ENCODE measurements around the gene FAM168B.

The FAM168B gene

GRCh38 chr2:131015764-131016163 is 77.5 kb downstream of the FAM168B start:
- no peak overlapping the region for H4K12ac ChIP-seq (ENCODE audit: low read depth, low read length)
- H3K27ac ChIP-seq (ENCODE audit: low read depth, low read length): no peak overlapping the region
- no CpG with 5 or more reads among the region's 11 CpGs for WGBS (ENCODE audit: extremely low coverage, insufficient coverage, insufficient read length)
- H3K18ac ChIP-seq (ENCODE audit: low read length): no peak overlapping the region
- H3K4me2 ChIP-seq (ENCODE audit: low read length): no peak overlapping the region
- no peaks in the 10 kb centered on the region for H3K79me1 ChIP-seq (ENCODE audit: low read length)
- no peak overlapping the region for H2AK5ac ChIP-seq (ENCODE audit: low read length)
- no peaks in the 10 kb centered on the region for H3K36me3 ChIP-seq (ENCODE audit: control insufficient read depth in 1 of 2, insufficient read depth in 2 of 2, low read length in 2 of 2)
- DNase-seq: no peak
- H3K9me3 ChIP-seq (ENCODE audit: insufficient read depth, low read depth, low read length): no peaks in the 10 kb centered on the region
- H2BK120ac ChIP-seq (ENCODE audit: insufficient read depth, low read length, poor library complexity): no peak overlapping the region
- H2BK5ac ChIP-seq (ENCODE audit: low read depth, low read length, poor library complexity): no peak overlapping the region
- H3K79me2 ChIP-seq (ENCODE audit: control insufficient read depth, insufficient read depth, low read length, poor library complexity): no peaks in the 10 kb centered on the region
- H3K9ac ChIP-seq (ENCODE audit: low read length): no peak overlapping the region
- H3K4me3 ChIP-seq (ENCODE audit: low read depth, low read length): no peak overlapping the region
- H4K91ac ChIP-seq (ENCODE audit: low read depth, low read length): no peak overlapping the region
- H2AFZ ChIP-seq (ENCODE audit: insufficient read depth, low read length, poor library complexity): no peak overlapping the region
- no peak overlapping the region for H3K14ac ChIP-seq (ENCODE audit: low read length)
- H4K8ac ChIP-seq (ENCODE audit: low read depth, low read length): no peak overlapping the region
- no peak overlapping the region for H3K4ac ChIP-seq (ENCODE audit: low read depth, low read length)
- H3K4me1 ChIP-seq (ENCODE audit: control insufficient read depth in 1 of 2, insufficient read depth in 2 of 2, low read length in 2 of 2): peaks cover 0 to 3% of the 10 kb centered on the region in 2 experiments
- H2BK12ac ChIP-seq (ENCODE audit: low read length): no peak overlapping the region
- H3K23ac ChIP-seq (ENCODE audit: low read length): no peak overlapping the region
- H3K27me3 ChIP-seq (ENCODE audit: insufficient read depth, low read length): no peaks in the 10 kb centered on the region

- no peak overlapping the region for H2BK12ac ChIP-seq (ENCODE audit: low read length)
- no peak overlapping the region for H3K4me2 ChIP-seq (ENCODE audit: low read length)
- no peak overlapping the region for H4K91ac ChIP-seq (ENCODE audit: low read depth, low read length)
- H3K4me1 ChIP-seq (ENCODE audit: control insufficient read depth in 1 of 2, insufficient read depth in 2 of 2, low read length in 2 of 2): peaks cover 0 to 3% of the 10 kb centered on the region in 2 experiments
- no peak overlapping the region for H2AFZ ChIP-seq (ENCODE audit: insufficient read depth, low read length, poor library complexity)
- H3K18ac ChIP-seq (ENCODE audit: low read length): no peak overlapping the region
- no peak overlapping the region for H4K12ac ChIP-seq (ENCODE audit: low read depth, low read length)
- no peaks in the 10 kb centered on the region for H3K36me3 ChIP-seq (ENCODE audit: control insufficient read depth in 1 of 2, insufficient read depth in 2 of 2, low read length in 2 of 2)
- H3K4ac ChIP-seq (ENCODE audit: low read depth, low read length): no peak overlapping the region
- H2BK5ac ChIP-seq (ENCODE audit: low read depth, low read length, poor library complexity): no peak overlapping the region
- H3K27ac ChIP-seq (ENCODE audit: low read depth, low read length): no peak overlapping the region
- H3K9ac ChIP-seq (ENCODE audit: low read length): no peak overlapping the region
- H3K79me2 ChIP-seq (ENCODE audit: control insufficient read depth, insufficient read depth, low read length, poor library complexity): no peaks in the 10 kb centered on the region
- no peak overlapping the region for H3K14ac ChIP-seq (ENCODE audit: low read length)
- H2BK120ac ChIP-seq (ENCODE audit: insufficient read depth, low read length, poor library complexity): no peak overlapping the region
- H3K27me3 ChIP-seq (ENCODE audit: insufficient read depth, low read length): no peaks in the 10 kb centered on the region
- no peaks in the 10 kb centered on the region for H3K9me3 ChIP-seq (ENCODE audit: insufficient read depth, low read depth, low read length)
- no peak overlapping the region for H4K8ac ChIP-seq (ENCODE audit: low read depth, low read length)
- peak in 1 of 2 donors; percentile 38 for DNase-seq
- H2AK5ac ChIP-seq (ENCODE audit: low read length): no peak overlapping the region
- H3K23ac ChIP-seq (ENCODE audit: low read length): no peak overlapping the region
- H3K4me3 ChIP-seq (ENCODE audit: low read depth, low read length): no peak overlapping the region
- H3K79me1 ChIP-seq (ENCODE audit: low read length): no peaks in the 10 kb centered on the region
Measured at GRCh38 chr2:131014141-131014540, 79.1 kb downstream of the FAM168B start.

- Histone ChIP-seq H3K79me2 (ENCODE audit: control insufficient read depth, insufficient read depth, low read length, poor library complexity) (no peaks in the 10 kb centered on the region), H2BK5ac (ENCODE audit: low read depth, low read length, poor library complexity) (no peak overlapping the region)
- WGBS (ENCODE audit: extremely low coverage, insufficient coverage, insufficient read length): no CpG with 5 or more reads among the region's 7 CpGs
Measured at GRCh38 chr2:131011486-131011885, 81.8 kb downstream of the FAM168B start.

GRCh38 chr2:131010566-131010965 is 82.7 kb downstream of the FAM168B start:
- no peak overlapping the region for H4K91ac ChIP-seq (ENCODE audit: low read depth, low read length)
- H3K4me3 ChIP-seq (ENCODE audit: low read depth, low read length): no peak overlapping the region
- H3K4me2 ChIP-seq (ENCODE audit: low read length): no peak overlapping the region
- no peak overlapping the region for H2BK12ac ChIP-seq (ENCODE audit: low read length)
- no peak for DNase-seq
- no peaks in the 10 kb centered on the region for H3K79me1 ChIP-seq (ENCODE audit: low read length)
- no peak overlapping the region for H4K8ac ChIP-seq (ENCODE audit: low read depth, low read length)
- H2AFZ ChIP-seq (ENCODE audit: insufficient read depth, low read length, poor library complexity): no peak overlapping the region
- no peaks in the 10 kb centered on the region for H3K79me2 ChIP-seq (ENCODE audit: control insufficient read depth, insufficient read depth, low read length, poor library complexity)
- no peak overlapping the region for H3K27ac ChIP-seq (ENCODE audit: low read depth, low read length)
- no peaks in the 10 kb centered on the region for H3K27me3 ChIP-seq (ENCODE audit: insufficient read depth, low read length)
- H3K23ac ChIP-seq (ENCODE audit: low read length): peak overlapping the region; percentile 34
- no peak overlapping the region for H4K12ac ChIP-seq (ENCODE audit: low read depth, low read length)
- no peaks in the 10 kb centered on the region for H3K36me3 ChIP-seq (ENCODE audit: control insufficient read depth in 1 of 2, insufficient read depth in 2 of 2, low read length in 2 of 2)
- no peak overlapping the region for H2BK5ac ChIP-seq (ENCODE audit: low read depth, low read length, poor library complexity)
- no peak overlapping the region for H3K9ac ChIP-seq (ENCODE audit: low read length)
- H3K18ac ChIP-seq (ENCODE audit: low read length): no peak overlapping the region
- no peak overlapping the region for H3K4ac ChIP-seq (ENCODE audit: low read depth, low read length)
- H3K9me3 ChIP-seq (ENCODE audit: insufficient read depth, low read depth, low read length): no peaks in the 10 kb centered on the region
- no peak overlapping the region for H2AK5ac ChIP-seq (ENCODE audit: low read length)
- no peak overlapping the region for H3K14ac ChIP-seq (ENCODE audit: low read length)
- WGBS (ENCODE audit: extremely low coverage, insufficient coverage, insufficient read length): no CpG with 5 or more reads among the region's 4 CpGs
- no peak overlapping the region for H2BK120ac ChIP-seq (ENCODE audit: insufficient read depth, low read length, poor library complexity)
- no peaks in the 10 kb centered on the region for H3K4me1 ChIP-seq (ENCODE audit: control insufficient read depth in 1 of 2, insufficient read depth in 2 of 2, low read length in 2 of 2)

More at GRCh38 chr2:131011486-131011885, 81.8 kb downstream of the FAM168B start:
- H2AK5ac ChIP-seq (ENCODE audit: low read length): no peak overlapping the region
- no peak overlapping the region for H2AFZ ChIP-seq (ENCODE audit: insufficient read depth, low read length, poor library complexity)
- no peak for DNase-seq
- H2BK120ac ChIP-seq (ENCODE audit: insufficient read depth, low read length, poor library complexity): no peak overlapping the region
- H3K14ac ChIP-seq (ENCODE audit: low read length): no peak overlapping the region
- H4K91ac ChIP-seq (ENCODE audit: low read depth, low read length): no peak overlapping the region
- H3K18ac ChIP-seq (ENCODE audit: low read length): no peak overlapping the region
- no peak overlapping the region for H3K23ac ChIP-seq (ENCODE audit: low read length)
- H3K27me3 ChIP-seq (ENCODE audit: insufficient read depth, low read length): no peaks in the 10 kb centered on the region
- no peak overlapping the region for H2BK12ac ChIP-seq (ENCODE audit: low read length)
- H4K8ac ChIP-seq (ENCODE audit: low read depth, low read length): no peak overlapping the region
- no peak overlapping the region for H4K12ac ChIP-seq (ENCODE audit: low read depth, low read length)
- H3K4me3 ChIP-seq (ENCODE audit: low read depth, low read length): no peak overlapping the region
- H3K36me3 ChIP-seq (ENCODE audit: control insufficient read depth in 1 of 2, insufficient read depth in 2 of 2, low read length in 2 of 2): no peaks in the 10 kb centered on the region
- no peak overlapping the region for H3K4me2 ChIP-seq (ENCODE audit: low read length)
- no peaks in the 10 kb centered on the region for H3K9me3 ChIP-seq (ENCODE audit: insufficient read depth, low read depth, low read length)
- H3K9ac ChIP-seq (ENCODE audit: low read length): no peak overlapping the region
- H3K79me1 ChIP-seq (ENCODE audit: low read length): no peaks in the 10 kb centered on the region
- no peak overlapping the region for H3K4ac ChIP-seq (ENCODE audit: low read depth, low read length)
- no peak overlapping the region for H3K27ac ChIP-seq (ENCODE audit: low read depth, low read length)
- no peaks in the 10 kb centered on the region for H3K4me1 ChIP-seq (ENCODE audit: control insufficient read depth in 1 of 2, insufficient read depth in 2 of 2, low read length in 2 of 2)

Measured in trophoblast cell (in vitro differentiated cells and primary cell).